Fibroblast of pulmonary artery (primary cell): ENCODE results near the gene OR2F2.

Source experiments
- DNase-seq: peaks from one replicate; pipeline ENCODE4 v3.0.0-alpha.2; 2010; ENCODE audit warnings: low read depth
- H3K4me3 ChIP-seq: replicated peaks from 2 replicates; pipeline ENCODE4 v1.5.1; 2011; ENCODE audit warnings: low read depth, mild to moderate bottlenecking, control low read depth, low read length, moderate library complexity
- CTCF ChIP-seq: IDR thresholded peaks from 2 replicates; pipeline ENCODE4 v1.5.1; 2011; ENCODE audit warnings: mild to moderate bottlenecking, control low read depth, low read length, inconsistent platforms; ENCODE audit errors: missing control alignments

The OR2F2 gene

GRCh38 chr7:143936087-143937009 lies 1.3 kb downstream of the OR2F2 start:
- TF ChIP-seq CTCF, result no peak
- peak; percentile 93 for DNase-seq
- no peak overlapping the region for H3K4me3 ChIP-seq

GRCh38 chr7:143938379-143939243 lies 3.6 kb downstream of the OR2F2 start:
- no peak for DNase-seq
- H3K4me3 ChIP-seq, result no peak overlapping the region

GRCh38 chr7:143945423-143945822 lies 10.4 kb downstream of the OR2F2 start:
- TF ChIP-seq CTCF, result no peak
- DNase-seq, result no peak
- H3K4me3 ChIP-seq, result no peak overlapping the region

More at GRCh38 chr7:143938379-143939243, 3.6 kb downstream of the OR2F2 start:
- TF ChIP-seq CTCF, result no peak

GRCh38 chr7:143947111-143947510 lies 12.1 kb downstream of the OR2F2 start:
- DNase-seq, result no peak
- no peak overlapping the region for H3K4me3 ChIP-seq
- no peak for TF ChIP-seq CTCF

- TF ChIP-seq CTCF, result no peak
- H3K4me3 ChIP-seq, result no peak overlapping the region
- DNase-seq, result no peak
Observed at GRCh38 chr7:143948733-143949132, 13.7 kb downstream of the OR2F2 start.

GRCh38 chr7:143953421-143953820 lies 18.4 kb downstream of the OR2F2 start:
- no peak for TF ChIP-seq CTCF
- no peak for DNase-seq
- no peak overlapping the region for H3K4me3 ChIP-seq
